ENCODE data around the gene PLEKHN1.

PLEKHN1 gene

DNA sequence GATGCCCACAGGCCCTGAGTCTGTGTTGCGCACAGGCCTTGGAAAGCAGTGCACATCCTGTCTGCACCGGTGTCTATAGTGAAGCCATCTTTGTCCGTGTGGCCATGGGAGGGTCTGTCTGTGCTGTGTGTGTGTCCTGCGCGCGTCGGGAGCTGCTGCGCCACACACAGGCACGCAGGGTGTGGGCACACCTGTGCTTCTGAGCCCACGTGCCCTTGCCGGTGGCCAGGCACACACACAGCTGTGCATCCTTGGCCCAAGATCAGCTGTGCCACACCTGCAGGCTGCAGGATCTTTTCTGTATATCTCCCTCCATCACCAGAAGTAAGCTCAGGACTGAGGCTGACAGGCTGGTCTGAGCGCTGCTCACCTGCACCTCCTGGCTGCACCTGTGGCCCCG, 45.8 kb upstream of the PLEKHN1 start:
- TF ChIP-seq, protein P1, sequence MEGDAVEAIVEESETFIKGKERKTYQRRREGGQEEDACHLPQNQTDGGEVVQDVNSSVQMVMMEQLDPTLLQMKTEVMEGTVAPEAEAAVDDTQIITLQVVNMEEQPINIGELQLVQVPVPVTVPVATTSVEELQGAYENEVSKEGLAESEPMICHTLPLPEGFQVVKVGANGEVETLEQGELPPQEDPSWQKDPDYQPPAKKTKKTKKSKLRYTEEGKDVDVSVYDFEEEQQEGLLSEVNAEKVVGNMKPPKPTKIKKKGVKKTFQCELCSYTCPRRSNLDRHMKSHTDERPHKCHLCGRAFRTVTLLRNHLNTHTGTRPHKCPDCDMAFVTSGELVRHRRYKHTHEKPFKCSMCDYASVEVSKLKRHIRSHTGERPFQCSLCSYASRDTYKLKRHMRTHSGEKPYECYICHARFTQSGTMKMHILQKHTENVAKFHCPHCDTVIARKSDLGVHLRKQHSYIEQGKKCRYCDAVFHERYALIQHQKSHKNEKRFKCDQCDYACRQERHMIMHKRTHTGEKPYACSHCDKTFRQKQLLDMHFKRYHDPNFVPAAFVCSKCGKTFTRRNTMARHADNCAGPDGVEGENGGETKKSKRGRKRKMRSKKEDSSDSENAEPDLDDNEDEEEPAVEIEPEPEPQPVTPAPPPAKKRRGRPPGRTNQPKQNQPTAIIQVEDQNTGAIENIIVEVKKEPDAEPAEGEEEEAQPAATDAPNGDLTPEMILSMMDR (conservative IDR thresholded peaks at IDR 0.05; ENCODE audit: low read length) = no peak
- no peak overlapping the region for H3K4me3 ChIP-seq (ENCODE audit: low read length)
- DNase-seq (ENCODE audit: low read depth) = no peak

DNA sequence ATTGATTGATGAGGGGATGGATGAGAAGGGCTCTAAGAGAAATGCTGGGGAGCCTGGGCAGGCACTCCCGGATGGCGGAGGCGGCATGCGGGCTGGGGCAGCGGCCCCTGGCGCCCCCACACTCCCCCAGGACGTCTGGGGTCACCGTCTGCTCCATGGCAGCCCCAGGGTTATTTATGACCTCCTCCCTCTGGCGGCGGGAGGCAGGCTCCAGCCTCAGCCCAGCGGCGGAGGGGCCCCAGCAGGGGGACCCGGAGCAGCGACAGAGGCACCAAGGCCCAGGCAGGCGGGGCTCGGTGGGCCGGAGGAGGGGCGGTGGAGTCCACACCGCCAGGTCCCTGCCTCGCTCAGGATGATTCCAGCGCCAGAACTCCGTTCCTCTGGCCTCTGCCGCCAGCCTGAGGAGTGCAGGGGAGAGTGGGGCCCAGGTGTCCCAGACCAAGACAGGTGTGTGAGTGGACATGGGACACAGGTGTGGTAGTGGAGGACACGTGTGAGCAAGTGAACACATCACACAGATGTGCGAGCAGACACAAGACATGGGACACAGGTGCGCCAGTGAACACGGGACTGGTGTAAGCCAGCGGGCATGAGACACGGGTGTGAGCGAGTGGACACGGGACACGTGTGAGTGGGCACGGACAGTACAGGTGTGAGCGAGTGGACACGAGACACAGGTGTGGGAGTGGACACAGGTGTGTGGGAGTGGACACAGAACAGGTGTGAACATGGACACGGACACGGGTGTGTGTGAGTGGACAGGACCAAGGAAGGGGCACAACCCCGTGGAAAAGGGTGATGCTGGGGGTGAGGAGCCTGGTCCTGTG, 45.1 kb upstream of the PLEKHN1 start:
- TF ChIP-seq, protein P1 (conservative IDR thresholded peaks at IDR 0.05; ENCODE audit: low read length) = peak; percentile 42
- H3K4me3 ChIP-seq (ENCODE audit: low read length) = no peak overlapping the region; the same call in 1 of the 2 replicates
- peak; percentile 69 for DNase-seq (ENCODE audit: low read depth)

DNA sequence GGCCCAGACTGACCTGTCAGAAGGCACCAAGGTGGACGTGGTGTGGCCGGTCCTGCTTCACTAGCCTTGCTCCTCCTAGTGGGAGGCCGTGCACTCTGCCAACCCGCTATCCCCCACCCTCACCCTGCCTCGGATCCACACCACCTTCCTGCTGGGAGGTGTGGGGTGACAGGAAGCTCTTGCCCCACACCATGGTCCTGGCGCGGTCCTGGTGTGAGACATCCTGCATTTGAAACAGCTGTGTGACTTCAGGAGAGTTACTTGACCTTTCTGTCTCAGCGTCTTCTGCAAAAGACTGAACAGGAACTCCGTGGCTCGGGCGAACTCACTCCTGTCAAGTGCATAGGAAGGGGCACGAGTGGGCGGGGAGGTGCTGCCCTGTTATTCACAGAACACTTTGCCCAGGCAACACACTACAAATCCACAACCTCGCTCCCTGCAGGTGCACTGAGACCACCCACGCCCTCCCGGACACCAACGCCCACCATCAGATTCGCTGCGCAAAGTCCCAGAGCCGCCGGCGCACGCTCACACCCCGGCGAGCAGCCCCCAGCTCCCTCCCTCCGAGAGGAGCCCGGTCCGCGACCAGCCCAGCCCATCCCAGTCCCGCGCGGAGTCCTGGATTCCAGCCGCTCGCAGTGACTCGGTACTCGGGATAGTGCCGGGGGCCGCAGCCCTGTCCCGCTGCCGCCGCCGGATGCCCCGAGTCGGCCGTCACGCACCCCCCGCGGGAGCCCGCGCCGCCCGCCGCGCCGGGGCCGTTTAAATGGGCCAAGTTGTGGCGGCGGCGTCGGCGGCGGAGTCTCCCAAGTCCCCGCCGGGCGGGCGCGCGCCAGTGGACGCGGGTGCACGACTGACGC, 42.9 kb upstream of the PLEKHN1 start, which contains the start of gene SAMD11:
SAMD11 (plus strand) TSS at position 793 of the 860 bp plus-strand sequence. CDS start 509 bp downstream, outside the sequence.
- peak within 1 kb of the TSS; percentile 61 for H3K4me3 ChIP-seq (ENCODE audit: low read length)
- peak; percentile 89 for DNase-seq (ENCODE audit: low read depth)
- TF ChIP-seq, protein P1 (conservative IDR thresholded peaks at IDR 0.05; ENCODE audit: low read length) = no peak

DNA sequence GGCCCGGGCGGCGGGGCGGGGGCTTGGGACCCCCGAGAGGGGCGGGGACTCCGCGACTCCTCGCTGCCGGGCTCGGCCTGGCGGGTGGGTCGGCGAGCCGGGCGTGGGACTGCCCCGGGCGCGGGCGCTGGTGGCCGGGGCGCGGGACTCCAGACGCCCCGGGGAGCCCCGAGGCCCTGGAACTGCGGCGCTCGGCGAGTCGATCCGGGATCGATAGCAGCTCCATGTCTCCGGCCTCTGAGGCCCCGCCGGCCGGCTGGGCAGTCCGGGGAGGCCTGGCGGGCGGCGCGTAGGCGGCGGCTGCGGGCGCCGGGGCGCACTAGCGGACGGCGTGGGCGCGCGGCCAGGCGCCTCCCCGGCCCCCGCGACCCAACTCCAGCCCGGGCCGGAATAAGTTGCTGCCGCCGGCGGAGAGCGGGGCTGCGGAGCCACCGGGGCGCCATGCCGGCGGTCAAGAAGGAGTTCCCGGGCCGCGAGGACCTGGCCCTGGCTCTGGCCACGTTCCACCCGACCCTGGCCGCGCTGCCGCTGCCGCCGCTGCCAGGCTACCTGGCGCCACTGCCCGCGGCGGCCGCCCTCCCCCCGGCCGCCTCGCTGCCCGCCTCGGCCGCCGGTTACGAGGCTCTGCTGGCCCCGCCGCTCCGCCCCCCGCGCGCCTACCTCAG, 42.2 kb upstream of the PLEKHN1 start:
- TF ChIP-seq, protein P1 (conservative IDR thresholded peaks at IDR 0.05; ENCODE audit: low read length) = no peak
- H3K4me3 ChIP-seq (ENCODE audit: low read length) = peak overlapping the region; percentile 61

DNA sequence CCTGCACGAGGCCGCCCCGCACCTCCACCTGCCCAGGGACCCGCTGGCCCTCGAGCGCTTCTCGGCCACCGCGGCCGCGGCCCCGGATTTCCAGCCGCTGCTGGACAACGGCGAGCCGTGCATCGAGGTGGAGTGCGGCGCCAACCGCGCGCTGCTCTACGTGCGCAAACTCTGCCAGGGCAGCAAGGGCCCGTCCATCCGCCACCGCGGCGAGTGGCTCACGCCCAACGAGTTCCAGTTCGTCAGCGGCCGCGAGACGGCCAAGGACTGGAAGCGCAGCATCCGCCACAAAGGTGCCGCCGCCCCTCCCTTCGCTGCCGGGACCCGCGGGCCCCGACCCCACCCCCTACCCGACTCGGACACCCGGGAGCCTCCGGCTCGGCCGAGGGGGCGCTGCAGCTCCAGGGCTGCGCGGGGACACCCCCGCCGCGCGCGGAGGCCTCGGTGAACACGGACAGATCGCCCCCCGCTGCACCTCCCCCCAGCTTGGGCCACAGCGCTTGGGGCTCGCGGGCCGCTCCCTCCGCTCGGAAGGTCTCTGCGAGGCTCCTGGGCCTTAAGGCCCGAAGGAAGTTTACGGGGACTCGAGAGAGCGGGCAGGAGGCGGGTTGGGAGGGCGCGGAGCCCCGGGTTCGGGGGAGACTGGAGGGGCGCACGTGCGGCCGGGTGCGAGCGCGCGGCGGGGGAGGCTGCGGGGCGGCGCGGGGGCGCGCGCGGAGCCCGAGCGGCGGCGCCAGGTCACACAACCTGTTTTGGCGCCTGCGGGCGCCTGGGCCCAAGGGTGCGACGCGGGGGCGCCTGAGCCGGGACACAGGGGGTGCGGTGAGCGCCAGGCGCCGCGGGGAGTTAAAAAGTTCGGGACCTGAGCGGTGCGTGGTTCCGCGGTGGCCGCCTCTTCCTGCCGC, 41.4 kb upstream of the PLEKHN1 start:
- TF ChIP-seq, protein P1 (conservative IDR thresholded peaks at IDR 0.05; ENCODE audit: low read length) = 0 out of 2 replicates have a peak, but pooled peaks have one; percentile 11
- H3K4me3 ChIP-seq (ENCODE audit: low read length) = peak overlapping the region; percentile 61
- DNase-seq (ENCODE audit: low read depth) = peak; percentile 56

More for the DNA sequence above, 42.2 kb upstream of the PLEKHN1 start:
- no peak for DNase-seq (ENCODE audit: low read depth)
